ENCODE results near the gene TAF6L.

GRCh38 chr11:62811659-62812058, 40.5 kb downstream of the TAF6L start:
- TF ChIP-seq CBFB (CRISPR knock-in tag; IDR thresholded peaks at IDR 0.05; ENCODE audit: low read depth), result no peak
- TF ChIP-seq ATF3 (CRISPR knock-in tag; conservative IDR thresholded peaks at IDR 0.05), result no peak
- TF ChIP-seq ZNF263 (CRISPR knock-in tag; IDR thresholded peaks at IDR 0.05; ENCODE audit: low read depth), result no peak

Data from WTC11 (cell line).